ENCODE measurements around the gene IL5RA. TPM values are rescaled to one million over a fixed set of nuclear protein-coding genes. Genes with fewer than 3 reads are reported as not detected.

Gene IL5RA
- polyA plus RNA-seq (ENCODE audit: insufficient read length): not detected

GRCh38 chr3:3110299-3110630, at the start of gene IL5RA:
Gene IL5RA (minus strand): TSS chr3:3110374. CDS start chr3:3104984, 5,390 bp downstream.
- DNase-seq (ENCODE audit: low read depth): peak; percentile 2

GRCh38 chr3:3157484-3157883, 47.3 kb upstream of the IL5RA start:
- no peak for DNase-seq (ENCODE audit: low read depth)

- no peak for DNase-seq (ENCODE audit: low read depth)
These were observed 44.9 kb upstream of the IL5RA start for GRCh38 chr3:3154879-3155610.

GRCh38 chr3:3151513-3151912, 41.3 kb upstream of the IL5RA start:
- DNase-seq (ENCODE audit: low read depth): no peak

GRCh38 chr3:3149560-3149959, 39.4 kb upstream of the IL5RA start:
- DNase-seq (ENCODE audit: low read depth): no peak

- no peak for DNase-seq (ENCODE audit: low read depth)
These were observed 35.7 kb upstream of the IL5RA start for GRCh38 chr3:3145831-3146230.

GRCh38 chr3:3141939-3142338, 31.8 kb upstream of the IL5RA start:
- DNase-seq (ENCODE audit: low read depth): no peak

- no peak for DNase-seq (ENCODE audit: low read depth)
These were observed 27.4 kb upstream of the IL5RA start for GRCh38 chr3:3137526-3137925.

GRCh38 chr3:3134750-3135448, 24.7 kb upstream of the IL5RA start:
- DNase-seq (ENCODE audit: low read depth): no peak

GRCh38 chr3:3133500-3133899, 23.3 kb upstream of the IL5RA start:
- no peak for DNase-seq (ENCODE audit: low read depth)

GRCh38 chr3:3129579-3129978, 19.4 kb upstream of the IL5RA start:
- DNase-seq (ENCODE audit: low read depth): no peak

- DNase-seq (ENCODE audit: low read depth): no peak
These were observed 17.3 kb upstream of the IL5RA start for GRCh38 chr3:3127432-3128010.

- DNase-seq (ENCODE audit: low read depth): peak; percentile 81
These were observed 16.6 kb upstream of the IL5RA start, which contains the start of gene TRNT1 for GRCh38 chr3:3126477-3127431. Gene TRNT1 (plus strand): TSS chr3:3126940. CDS start chr3:3129041, 2,101 bp downstream.

GRCh38 chr3:3125977-3126376, 15.8 kb upstream of the IL5RA start:
- DNase-seq (ENCODE audit: low read depth): no peak

GRCh38 chr3:3119393-3119851, 9.2 kb upstream of the IL5RA start:
- DNase-seq (ENCODE audit: low read depth): no peak

- no peak for DNase-seq (ENCODE audit: low read depth)
These were observed 7.5 kb upstream of the IL5RA start for GRCh38 chr3:3117651-3118050.

GRCh38 chr3:3113042-3113709, 3.0 kb upstream of the IL5RA start:
- DNase-seq (ENCODE audit: low read depth): no peak

- DNase-seq (ENCODE audit: low read depth): no peak
These were observed 681 bp upstream of the IL5RA start for GRCh38 chr3:3110749-3111361.

- DNase-seq (ENCODE audit: low read depth): no peak
These were observed 521 bp downstream of the IL5RA start for GRCh38 chr3:3109407-3110298.

GRCh38 chr3:3107858-3108257, 2.3 kb downstream of the IL5RA start:
- DNase-seq (ENCODE audit: low read depth): no peak
